HepG2 (cell line): ENCODE data around the gene PTPRD. TPM values are rescaled to one million over a fixed set of nuclear protein-coding genes. Genes with fewer than 3 reads are reported as not detected.

Source experiments
- ATAC-seq: fragments of 200-7000 bp; cut with Tn5 transposase; 3 replicates; pipeline ENCODE4 v1.9.1; 2020; ENCODE audit warnings: mild to moderate bottlenecking, moderate library complexity
- BruUV-seq: library from RNA; stranded (reverse); fragments of 400-500 nt; replicated peaks from 2 replicates; lab custom pipeline; 2021; lab: Mats Ljungman, UMichigan
- CTCF ChIA-PET: fragments of 300-600 bp; formaldehyde crosslinking; extraction: SDS; loops from one replicate; lab custom pipeline; 2021; ENCODE audit warnings: low total read pairs, inconsistent platforms, low intra/inter-chr PET ratio; lab: Yijun Ruan, JAX
- POLR2A ChIA-PET: fragments of 350-600 bp; sonication (Branson Sonifier 250); formaldehyde crosslinking; loops from one replicate; lab custom pipeline; 2020; ENCODE audit warnings: antibody characterized with exemption, inconsistent platforms; lab: Yijun Ruan, JAX
- DNase-seq: peaks from one replicate; pipeline ENCODE4 v3.0.0-alpha.2; 2015; ENCODE audit warnings: low spot score
- FAIRE-seq: peaks from 3 replicates; lab custom pipeline; 2011; peaks lifted over from hg19 to GRCh38; lab: Jason Lieb, UNC
- H2AFZ ChIP-seq: one replicate; pipeline ENCODE4 v1.6.1; 2011; ENCODE audit warnings: low read length, inconsistent platforms
- H3K27ac ChIP-seq: fragments of 300-600 bp; 3 replicates; pipeline ENCODE4 v1.8.0; 2011; ENCODE audit warnings: mixed run types, mild to moderate bottlenecking, mixed read lengths, low read length, inconsistent platforms; ENCODE audit not compliant: insufficient read depth; ENCODE audit errors: extremely low read length
- H3K27me3 ChIP-seq, 2 experiments: fragments of 200-600 bp in 1 of 2; 2 replicates in 1 of 2; 3 replicates in 1 of 2; pipeline versions ENCODE4 v1.6.0 to v1.8.0; 2011; ENCODE audit warnings: low read length in 2 of 2, mild to moderate bottlenecking in 2 of 2, moderate library complexity in 2 of 2, inconsistent platforms in 1 of 2; ENCODE audit not compliant: insufficient read depth in 2 of 2, control insufficient read depth in 1 of 2
- H3K36me3 ChIP-seq, 2 experiments: fragments of 200-600 bp in 1 of 2; replicated peaks in 1 of 2; 2 replicates in 1 of 2; 3 replicates in 1 of 2; pipeline versions ENCODE4 v1.5.1 to v1.8.0; 2011; ENCODE audit warnings: low read length in 2 of 2, inconsistent platforms in 1 of 2; ENCODE audit not compliant: insufficient read depth in 2 of 2, control insufficient read depth in 1 of 2
- H3K4me1 ChIP-seq: 2 replicates; pipeline ENCODE4 v1.5.1; 2012; ENCODE audit warnings: low read length, inconsistent platforms; ENCODE audit not compliant: insufficient read depth
- H3K4me2 ChIP-seq: 2 replicates; pipeline ENCODE4 v1.6.0; 2011; ENCODE audit warnings: low read depth, low read length, inconsistent platforms
- H3K4me3 ChIP-seq, 3 experiments: fragments of 200-600 bp in 1 of 3; sonication (generic), shearing (Covaris generic) in 1 of 3; replicated peaks in 1 of 3; 2 replicates each; pipeline ENCODE4 v1.5.1; 2011 to 2016; ENCODE audit warnings: low read length in 3 of 3, inconsistent platforms in 2 of 3, low read depth in 2 of 3, mild to moderate bottlenecking in 2 of 3, control low read depth in 1 of 3, mixed read lengths in 1 of 3; ENCODE audit not compliant: insufficient read depth in 1 of 3
- H3K79me2 ChIP-seq: one replicate; pipeline ENCODE4 v1.6.1; 2011; ENCODE audit warnings: low read length, inconsistent platforms; ENCODE audit not compliant: insufficient read depth
- H3K9ac ChIP-seq: 2 replicates; pipeline ENCODE4 v1.6.0; 2011; ENCODE audit warnings: mild to moderate bottlenecking, low read depth, low read length, inconsistent platforms; ENCODE audit not compliant: insufficient read depth
- H3K9me3 ChIP-seq: 2 replicates; pipeline ENCODE4 v1.5.1; 2012; ENCODE audit warnings: mild to moderate bottlenecking, low read length
- H4K20me1 ChIP-seq: 2 replicates; pipeline ENCODE4 v1.6.0; 2011; ENCODE audit warnings: inconsistent platforms, mild to moderate bottlenecking, low read length, moderate library complexity; ENCODE audit not compliant: insufficient read depth
- FUBP1 ChIP-seq: sonication (generic); formaldehyde crosslinking; IDR thresholded peaks from 2 replicates; pipeline ENCODE4 v1.5.1; 2020; ENCODE audit warnings: missing genetic modification reagents, mild to moderate bottlenecking, borderline replicate concordance
- MAFF ChIP-seq: IDR thresholded peaks from 2 replicates; pipeline ENCODE4 v1.6.1; 2011; ENCODE audit warnings: low read depth, low read length, improper control_type of control experiment
- MAFK ChIP-seq, 2 experiments: IDR thresholded peaks in 1 of 2; conservative IDR thresholded peaks in 1 of 2; 2 replicates each; pipeline ENCODE4 v1.6.1; 2011; ENCODE audit warnings: improper control_type of control experiment in 2 of 2, low read length in 2 of 2
- SNAPC4 ChIP-seq: sonication (generic); formaldehyde crosslinking; IDR thresholded peaks from 2 replicates; pipeline ENCODE4 v1.4.0; 2020; ENCODE audit warnings: mild to moderate bottlenecking, missing genetic modification reagents
- YY1 ChIP-seq: IDR thresholded peaks from 2 replicates; pipeline ENCODE4 v1.6.1; 2011; ENCODE audit warnings: low read length, low read depth, moderate library complexity, mild to moderate bottlenecking; ENCODE audit not compliant: insufficient read depth, insufficient replicate concordance
- ZNF292 ChIP-seq: sonication (generic); formaldehyde crosslinking; IDR thresholded peaks from 2 replicates; pipeline ENCODE4 v1.8.1; 2022; ENCODE audit warnings: mild to moderate bottlenecking, low read depth, missing genetic modification reagents, borderline replicate concordance
- ZNF296 ChIP-seq: sonication (generic); formaldehyde crosslinking; conservative IDR thresholded peaks from 2 replicates; pipeline ENCODE4 v1.5.0; 2020; ENCODE audit warnings: mild to moderate bottlenecking, missing genetic modification reagents
- WGBS: methylation state at CpG from one replicate; pipeline ENCODE4 v1.1.6; 2017; ENCODE audit warnings: low lambda C conversion rate; 5-methylcytosine and 5-hydroxymethylcytosine counted together
- in situ Hi-C: cut with HindIII; loops from 2 replicates; pipeline ENCODE4 v1.10.0; 2017; ENCODE audit warnings: low pct_unique_long_range_greater_than_20kb; ENCODE audit not compliant: extremely low pct_ligation_motif_present
- intact Hi-C: fragments of 100-400 bp; cut with micrococcal nuclease; formaldehyde crosslinking; loops from one replicate; pipeline ENCODE4 v1.10.0; 2022; ENCODE audit not compliant: unreplicated experiment
- polyA plus RNA-seq, 8 experiments: library from polyadenylated mRNA; depleted of rRNA in 3 of 8; stranded (reverse) in 7 of 8; unstranded in 1 of 8; fragments of >200 nt; fragmentation: Illumina TruSeq in 4 of 8; extraction: Trizol in 4 of 8; gene quantifications; 2 replicates each; pipeline versions ENCODE4 v1.2.1 to v1.2.3, GENCODE V29; 2011 to 2016; ENCODE audit warnings: low read depth in 4 of 8, missing spikeins in 1 of 8, mixed read lengths in 1 of 8; ENCODE audit not compliant: insufficient read depth in 1 of 8
- total RNA-seq, 5 experiments: library from RNA; depleted of rRNA; stranded (reverse); fragments of >200 nt; fragmentation: Illumina TruSeq; extraction: Trizol; gene quantifications; 2 replicates each; pipeline ENCODE4 v1.2.3, GENCODE V29; 2016; ENCODE audit warnings: low read depth in 1 of 5

PTPRD gene
- total and polyA plus RNA-seq, 2 of the 13 experiments (the other 11 are each of a cell fraction or from before 2014, with no cell fraction given), result 0.05 TPM; not detected in 1

GRCh38 chr9:9399982-9400381 lies 1212.8 kb downstream of the PTPRD start:
- intact Hi-C loops, result no loop called here
- H3K79me2 ChIP-seq, result no peaks in the 10 kb centered on the region
- H3K4me3 ChIP-seq, result no peak overlapping the region
- no TSS peak for BruUV-seq
- H3K27ac ChIP-seq, result no peak overlapping the region
- H3K36me3 ChIP-seq, result no peaks in the 10 kb centered on the region
- peaks cover 17% of the 10 kb centered on the region; the same call in 1 of the 2 replicates for H3K9me3 ChIP-seq
- no peaks in the 10 kb centered on the region for H3K4me1 ChIP-seq
- ATAC-seq (no peak), FAIRE-seq (no peak), DNase-seq (no peak)
- no peaks in the 10 kb centered on the region for H3K27me3 ChIP-seq
- in situ Hi-C loops, result no loop called here
- no peaks in the 10 kb centered on the region for H4K20me1 ChIP-seq
- no peak overlapping the region for H3K4me2 ChIP-seq
- POLR2A ChIA-PET, result no interaction called here
- 0% methylated on average over 2 of the region's 2 CpGs for WGBS
- TF ChIP-seq MAFF, result peak; percentile 76
- TF ChIP-seq MAFK (conservative IDR thresholded peaks at IDR 0.05 in 1 of 2, IDR thresholded peaks at IDR 0.05 in 1 of 2; ENCODE audit: low read length in 2 of 2), result peak; percentile 32 to 77; a peak in 3 of 4 replicates
- TF ChIP-seq ZNF292 (CRISPR knock-in tag), result no peak
- no peak for TF ChIP-seq SNAPC4 (CRISPR knock-in tag)
- TF ChIP-seq FUBP1 (CRISPR knock-in tag), result no peak
- no peak for TF ChIP-seq YY1
- no peak for TF ChIP-seq ZNF296 (CRISPR knock-in tag)
- no peak overlapping the region for H2AFZ ChIP-seq
- no peak overlapping the region for H3K9ac ChIP-seq
- CTCF ChIA-PET, result no interaction called here
